Breast epithelium (tissue), 4 donors: ENCODE measurements around the gene PEAK1. TPM values are rescaled to one million over a fixed set of nuclear protein-coding genes. Genes with fewer than 3 reads are reported as not detected.

Experiments used
- DNase-seq, 2 donors: peaks; one replicate each; pipeline ENCODE4 v3.0.0-alpha.2; 2019; ENCODE audit warnings: low spot score in 2 of 2
- H3K27ac ChIP-seq, 2 donors: fragments of 200-600 bp; sonication (generic) in 1 of 2; one replicate each; pipeline ENCODE4 v1.5.1; 2016 to 2019; ENCODE audit warnings: mild to moderate bottlenecking in 1 of 2
- H3K27me3 ChIP-seq, 2 donors: fragments of 200-600 bp; sonication (generic) in 1 of 2; one replicate each; pipeline versions ENCODE4 v1.5.1 to v1.6.0; 2017 to 2019; ENCODE audit warnings: control low read depth in 1 of 2, mild to moderate bottlenecking in 1 of 2
- H3K36me3 ChIP-seq: fragments of 200-600 bp; one replicate; pipeline ENCODE4 v1.5.1; 2019
- H3K4me1 ChIP-seq, 2 donors: fragments of 200-600 bp; sonication (generic); one replicate each; pipeline ENCODE4 v1.5.1; 2016 to 2019; ENCODE audit warnings: control low read depth in 1 of 2
- H3K4me3 ChIP-seq, 3 donors: fragments of 200-600 bp; sonication (generic); 1 replicate in 2 of 3; 2 replicates in 1 of 3; pipeline ENCODE4 v1.5.1; 2016 to 2019; ENCODE audit warnings: mild to moderate bottlenecking in 3 of 3, moderate library complexity in 2 of 3
- H3K9me3 ChIP-seq, 2 donors: fragments of 200-600 bp; sonication (generic) in 1 of 2; one replicate each; pipeline ENCODE4 v1.5.1; 2016 to 2019; ENCODE audit warnings: control low read depth in 1 of 2
- POLR2A ChIP-seq: fragments of 450-650 bp; IDR thresholded peaks from one replicate; pipeline ENCODE4 v1.6.1; 2016; ENCODE audit warnings: antibody characterized with exemption, mild to moderate bottlenecking, moderate library complexity
- POLR2AphosphoS5 ChIP-seq, 3 donors: sonication (generic); formaldehyde crosslinking; IDR thresholded peaks; one replicate each; pipeline ENCODE4 v1.6.1; 2017; ENCODE audit warnings: antibody characterized with exemption in 3 of 3
- intact Hi-C: fragments of 100-400 bp; cut with DNase I; formaldehyde crosslinking; loops from one replicate; pipeline ENCODE4 v1.15.1; 2023; ENCODE audit warnings: low total_unique reads
- total RNA-seq, 3 donors: library from RNA; depleted of rRNA; stranded (reverse); fragments of >200 nt; gene quantifications; one replicate each; pipeline ENCODE4 v1.1.0, GENCODE V29; 2016
- TF ChIP-seq, protein P1 (sequence below), 3 donors: fragments of 450-650 bp; IDR thresholded peaks; one replicate each; pipeline ENCODE4 v1.5.1; 2016 to 2017; ENCODE audit warnings: antibody characterized with exemption in 3 of 3, mild to moderate bottlenecking in 3 of 3, moderate library complexity in 3 of 3

The PEAK1 gene
- total RNA-seq, 3 donors from 2014 or later = 48.5 to 99.5 (median 55.2) TPM

DNA sequence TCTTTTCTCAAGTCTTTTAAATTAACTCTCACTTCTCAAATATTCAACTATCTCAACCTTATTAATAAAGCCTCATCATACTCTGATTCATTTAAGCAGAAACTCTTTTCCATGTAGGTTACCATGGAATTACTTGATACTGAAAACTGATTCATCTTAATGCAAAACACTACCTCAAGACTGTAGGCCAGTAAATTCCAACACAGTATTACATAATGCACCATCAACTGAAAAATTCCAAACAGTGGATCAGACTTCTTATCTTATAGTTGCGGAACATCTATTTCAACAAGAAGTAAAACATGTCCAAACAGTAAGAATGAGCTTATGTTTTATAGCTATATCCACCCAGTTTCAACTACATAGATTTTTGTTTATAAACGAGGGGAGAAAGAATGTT is 124.5 kb downstream of the PEAK1 start:
- Histone ChIP-seq H3K4me3 (no peak overlapping the region), H3K36me3 (no peaks in the 10 kb centered on the region), H3K27ac (no peak overlapping the region), H3K27me3 (no peaks in the 10 kb centered on the region), H3K9me3 (no peaks in the 10 kb centered on the region), H3K4me1 (no peaks in the 10 kb centered on the region)
- TF ChIP-seq, protein P1, sequence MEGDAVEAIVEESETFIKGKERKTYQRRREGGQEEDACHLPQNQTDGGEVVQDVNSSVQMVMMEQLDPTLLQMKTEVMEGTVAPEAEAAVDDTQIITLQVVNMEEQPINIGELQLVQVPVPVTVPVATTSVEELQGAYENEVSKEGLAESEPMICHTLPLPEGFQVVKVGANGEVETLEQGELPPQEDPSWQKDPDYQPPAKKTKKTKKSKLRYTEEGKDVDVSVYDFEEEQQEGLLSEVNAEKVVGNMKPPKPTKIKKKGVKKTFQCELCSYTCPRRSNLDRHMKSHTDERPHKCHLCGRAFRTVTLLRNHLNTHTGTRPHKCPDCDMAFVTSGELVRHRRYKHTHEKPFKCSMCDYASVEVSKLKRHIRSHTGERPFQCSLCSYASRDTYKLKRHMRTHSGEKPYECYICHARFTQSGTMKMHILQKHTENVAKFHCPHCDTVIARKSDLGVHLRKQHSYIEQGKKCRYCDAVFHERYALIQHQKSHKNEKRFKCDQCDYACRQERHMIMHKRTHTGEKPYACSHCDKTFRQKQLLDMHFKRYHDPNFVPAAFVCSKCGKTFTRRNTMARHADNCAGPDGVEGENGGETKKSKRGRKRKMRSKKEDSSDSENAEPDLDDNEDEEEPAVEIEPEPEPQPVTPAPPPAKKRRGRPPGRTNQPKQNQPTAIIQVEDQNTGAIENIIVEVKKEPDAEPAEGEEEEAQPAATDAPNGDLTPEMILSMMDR (IDR thresholded peaks at IDR 0.05) = no peak
- no peak for TF ChIP-seq POLR2AphosphoS5 (IDR thresholded peaks at IDR 0.05)
- no peak for TF ChIP-seq POLR2A
- intact Hi-C loops = no loop called here
- DNase-seq = no peak

DNA sequence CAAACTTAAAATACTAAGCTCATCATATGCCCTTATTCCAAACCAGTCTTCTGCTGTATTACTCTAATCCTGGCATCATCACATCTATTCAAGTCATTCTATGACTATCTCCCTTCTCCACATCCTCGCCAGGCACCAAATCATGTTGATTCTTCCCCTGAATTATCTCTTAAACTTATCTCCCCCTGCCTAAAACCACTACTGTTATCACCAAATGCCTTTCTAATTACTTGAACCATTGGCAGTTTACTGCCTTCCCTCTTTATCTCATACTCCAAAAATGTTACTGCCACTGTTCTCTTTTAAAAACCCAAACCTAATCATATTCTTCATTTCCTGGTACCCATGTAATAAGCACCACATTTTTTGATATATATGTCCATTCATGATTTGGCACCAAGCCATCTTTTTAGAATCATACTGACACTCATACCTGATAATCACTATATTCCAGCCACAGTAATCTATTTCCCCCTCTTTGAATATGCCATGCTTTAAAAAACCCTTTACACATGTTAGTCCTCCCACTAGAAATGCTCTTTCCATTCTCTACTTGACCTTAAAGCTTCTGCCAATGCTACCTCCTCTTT is 126.8 kb downstream of the PEAK1 start:
- Histone ChIP-seq H3K9me3 (no peaks in the 10 kb centered on the region), H3K4me1 (no peaks in the 10 kb centered on the region), H3K36me3 (no peaks in the 10 kb centered on the region), H3K27ac (no peak overlapping the region), H3K4me3 (no peak overlapping the region), H3K27me3 (no peaks in the 10 kb centered on the region)
- TF ChIP-seq POLR2A = no peak
- TF ChIP-seq POLR2AphosphoS5 (IDR thresholded peaks at IDR 0.05) = no peak
- TF ChIP-seq, protein P1 (IDR thresholded peaks at IDR 0.05) = no peak
- no peak for DNase-seq
- intact Hi-C loops = no loop called here

GRCh38 chr15:77291107-77291506 is 128.8 kb downstream of the PEAK1 start:
- intact Hi-C loops = no loop called here
- no peak for DNase-seq
- Histone ChIP-seq H3K36me3 (no peaks in the 10 kb centered on the region), H3K9me3 (no peaks in the 10 kb centered on the region), H3K4me3 (no peak overlapping the region), H3K27ac (no peak overlapping the region), H3K4me1 (no peaks in the 10 kb centered on the region), H3K27me3 (no peaks in the 10 kb centered on the region)
- no peak for TF ChIP-seq POLR2A
- TF ChIP-seq, protein P1 (IDR thresholded peaks at IDR 0.05) = no peak
- no peak for TF ChIP-seq POLR2AphosphoS5 (IDR thresholded peaks at IDR 0.05)

DNA sequence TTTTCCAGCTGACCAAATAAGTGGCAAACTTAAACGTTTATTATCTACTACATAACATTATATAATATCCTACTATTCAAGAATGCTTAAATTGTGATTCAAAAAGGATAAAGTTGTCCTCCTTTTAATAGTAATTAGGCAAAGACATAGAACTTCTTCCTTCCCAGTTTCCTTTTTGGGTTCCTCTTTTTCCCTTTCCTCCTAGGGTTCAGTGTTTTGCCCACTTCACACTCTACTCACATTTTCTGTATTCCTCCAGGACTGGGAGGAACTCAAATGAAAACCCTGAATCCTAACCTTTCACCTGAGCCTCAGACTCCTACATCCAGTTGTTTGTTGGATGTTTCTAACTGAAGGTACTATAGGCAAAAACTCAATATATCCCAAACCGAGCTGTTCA is 132.5 kb downstream of the PEAK1 start:
- Histone ChIP-seq H3K4me1 (no peaks in the 10 kb centered on the region), H3K4me3 (no peak overlapping the region), H3K27me3 (no peaks in the 10 kb centered on the region), H3K27ac (no peak overlapping the region), H3K9me3 (no peaks in the 10 kb centered on the region), H3K36me3 (no peaks in the 10 kb centered on the region)
- intact Hi-C loops = no loop called here
- TF ChIP-seq POLR2AphosphoS5 (IDR thresholded peaks at IDR 0.05) = no peak
- no peak for TF ChIP-seq POLR2A
- TF ChIP-seq, protein P1 (IDR thresholded peaks at IDR 0.05) = no peak
- DNase-seq = no peak

DNA sequence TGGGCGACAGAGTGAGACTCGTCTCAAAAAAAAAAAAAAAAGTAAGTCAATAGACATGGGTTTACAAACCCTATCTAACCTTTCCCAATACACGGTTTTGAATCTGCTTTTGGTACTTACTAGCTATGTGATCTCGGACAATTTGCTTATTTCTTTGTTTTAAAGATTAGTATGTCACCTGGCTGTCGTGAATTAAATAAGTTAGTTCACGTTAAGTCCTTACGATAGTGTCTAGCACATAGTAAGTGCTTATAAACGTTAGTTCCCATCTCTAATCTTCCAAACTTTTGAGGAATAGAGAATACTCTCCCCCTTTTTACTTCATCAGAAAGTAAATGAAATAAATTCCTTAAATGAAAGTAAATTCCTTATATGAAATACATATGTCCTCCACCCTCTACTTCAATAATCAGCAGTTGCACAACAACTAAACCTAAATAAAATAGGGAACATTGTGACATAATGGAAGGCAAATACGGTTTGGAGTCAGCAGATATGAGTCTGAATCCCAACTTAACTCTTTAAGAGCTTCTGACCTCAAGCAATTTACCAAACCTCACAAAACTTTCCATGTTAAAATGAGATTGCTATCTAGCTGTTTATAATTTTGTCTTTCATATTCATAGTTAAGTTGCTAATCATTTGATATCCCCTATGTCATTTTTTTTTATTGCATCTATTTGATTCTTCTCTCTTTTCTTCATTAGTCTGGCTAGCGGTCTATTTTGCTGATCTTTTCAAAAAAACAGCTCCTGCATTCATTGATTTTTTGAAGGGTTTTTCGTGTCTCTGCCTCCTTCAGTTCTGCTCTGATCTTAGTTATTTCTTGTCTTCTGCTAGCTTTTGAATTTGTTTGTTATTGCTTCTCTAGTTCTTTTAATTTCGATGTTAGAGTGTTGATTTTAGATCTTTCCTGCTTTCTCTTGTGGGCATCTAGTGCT is 134.6 kb downstream of the PEAK1 start:
- no peak overlapping the region for H3K27ac ChIP-seq
- H3K4me3 ChIP-seq = no peak overlapping the region
- H3K9me3 ChIP-seq = no peaks in the 10 kb centered on the region
- H3K27me3 ChIP-seq = no peaks in the 10 kb centered on the region
- intact Hi-C loops = no loop called here
- TF ChIP-seq POLR2A (no peak), POLR2AphosphoS5 (IDR thresholded peaks at IDR 0.05) (no peak)
- TF ChIP-seq, protein P1 (IDR thresholded peaks at IDR 0.05) = no peak
- H3K36me3 ChIP-seq = peaks cover 4% of the 10 kb centered on the region
- DNase-seq = no peak
- no peaks in the 10 kb centered on the region for H3K4me1 ChIP-seq
